BJ (cell line): ENCODE results near the gene HAUS8. TPM values are rescaled to one million over a fixed set of nuclear protein-coding genes. Genes with fewer than 3 reads are reported as not detected.

Source experiments
- CTCF ChIA-PET: fragments of 350-600 bp; formaldehyde crosslinking; extraction: SDS; loops from one replicate; lab custom pipeline; 2021; ENCODE audit warnings: antibody characterized with exemption, inconsistent platforms; lab: Yijun Ruan, JAX
- POLR2A ChIA-PET: fragments of 300-600 bp; sonication (Branson Sonifier 250); formaldehyde crosslinking; extraction: SDS; loops from one replicate; lab custom pipeline; 2021; ENCODE audit warnings: antibody characterized with exemption; lab: Charles Lee
- DNase-seq: peaks from one replicate; pipeline ENCODE4 v3.0.0-alpha.2; 2011; ENCODE audit warnings: low read depth
- H3K27me3 ChIP-seq: 2 replicates; pipeline ENCODE4 v1.6.0; 2011; ENCODE audit warnings: low read length; ENCODE audit not compliant: control insufficient read depth, insufficient read depth
- H3K36me3 ChIP-seq: 2 replicates; pipeline ENCODE4 v1.5.1; 2011; ENCODE audit warnings: low read length; ENCODE audit not compliant: control insufficient read depth, insufficient read depth
- H3K4me3 ChIP-seq: 2 replicates; pipeline ENCODE4 v1.5.1; 2011; ENCODE audit warnings: low read depth, mild to moderate bottlenecking, control low read depth, low read length
- polyA plus RNA-seq: library from polyadenylated mRNA; depleted of rRNA; stranded (reverse); fragments of >200 nt; gene quantifications from 2 replicates; pipeline ENCODE4 v1.2.3, GENCODE V29; 2011
- TF ChIP-seq, protein P1 (sequence below): IDR thresholded peaks from 2 replicates; pipeline ENCODE4 v1.5.1; 2011; ENCODE audit warnings: low read depth, mild to moderate bottlenecking, control low read depth, inconsistent platforms, low read length, moderate library complexity; ENCODE audit not compliant: insufficient read depth

Gene HAUS8
- polyA plus RNA-seq, 1 experiment, result 14.0 TPM

DNA sequence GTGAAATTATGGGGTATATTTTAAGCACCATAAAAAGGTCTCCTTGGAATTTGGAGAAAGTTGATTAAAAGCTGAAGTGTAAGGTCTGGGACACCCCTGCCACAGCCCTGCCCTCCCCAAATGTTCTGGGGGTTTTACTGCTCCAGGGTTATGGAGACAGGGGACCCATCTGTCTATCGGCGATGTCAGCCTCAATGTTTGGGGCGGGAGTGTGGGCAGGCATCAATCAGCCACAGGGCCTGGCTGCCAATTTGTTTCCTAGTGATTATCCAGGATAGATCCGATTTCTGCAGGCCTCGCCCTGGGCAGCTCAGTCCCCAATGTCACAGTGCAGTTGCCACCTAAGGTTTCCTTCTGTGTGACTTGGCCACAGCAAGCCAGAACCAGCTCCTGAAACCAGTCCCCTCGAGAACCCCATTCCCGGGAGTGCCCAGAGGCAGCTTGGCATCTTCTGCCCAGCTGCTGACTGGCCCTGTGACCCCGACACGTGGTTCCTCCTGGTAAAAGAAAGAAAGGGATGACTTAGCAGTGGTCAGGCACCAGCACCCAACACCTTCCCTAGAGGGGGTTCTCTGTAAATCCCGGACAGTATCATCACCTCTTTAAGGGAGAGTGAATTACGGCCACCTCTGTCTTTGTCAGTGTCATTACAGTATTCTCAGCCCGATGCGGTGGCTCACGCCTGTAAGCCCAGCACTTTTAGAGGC is 41.9 kb upstream of the HAUS8 start:
- TF ChIP-seq, protein P1, sequence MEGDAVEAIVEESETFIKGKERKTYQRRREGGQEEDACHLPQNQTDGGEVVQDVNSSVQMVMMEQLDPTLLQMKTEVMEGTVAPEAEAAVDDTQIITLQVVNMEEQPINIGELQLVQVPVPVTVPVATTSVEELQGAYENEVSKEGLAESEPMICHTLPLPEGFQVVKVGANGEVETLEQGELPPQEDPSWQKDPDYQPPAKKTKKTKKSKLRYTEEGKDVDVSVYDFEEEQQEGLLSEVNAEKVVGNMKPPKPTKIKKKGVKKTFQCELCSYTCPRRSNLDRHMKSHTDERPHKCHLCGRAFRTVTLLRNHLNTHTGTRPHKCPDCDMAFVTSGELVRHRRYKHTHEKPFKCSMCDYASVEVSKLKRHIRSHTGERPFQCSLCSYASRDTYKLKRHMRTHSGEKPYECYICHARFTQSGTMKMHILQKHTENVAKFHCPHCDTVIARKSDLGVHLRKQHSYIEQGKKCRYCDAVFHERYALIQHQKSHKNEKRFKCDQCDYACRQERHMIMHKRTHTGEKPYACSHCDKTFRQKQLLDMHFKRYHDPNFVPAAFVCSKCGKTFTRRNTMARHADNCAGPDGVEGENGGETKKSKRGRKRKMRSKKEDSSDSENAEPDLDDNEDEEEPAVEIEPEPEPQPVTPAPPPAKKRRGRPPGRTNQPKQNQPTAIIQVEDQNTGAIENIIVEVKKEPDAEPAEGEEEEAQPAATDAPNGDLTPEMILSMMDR, result no peak
- no peak for DNase-seq
- ChIA-PET CTCF (interaction anchor here (1.4 kb wide), 1 partner anchor 8 kb away, joined by 5 read pairs; no protein-coding TSS in a partner anchor), POLR2A (no interaction called here)
- Histone ChIP-seq H3K4me3 (no peak overlapping the region), H3K27me3 (no peaks in the 10 kb centered on the region), H3K36me3 (peaks cover 6% of the 10 kb centered on the region)

DNA sequence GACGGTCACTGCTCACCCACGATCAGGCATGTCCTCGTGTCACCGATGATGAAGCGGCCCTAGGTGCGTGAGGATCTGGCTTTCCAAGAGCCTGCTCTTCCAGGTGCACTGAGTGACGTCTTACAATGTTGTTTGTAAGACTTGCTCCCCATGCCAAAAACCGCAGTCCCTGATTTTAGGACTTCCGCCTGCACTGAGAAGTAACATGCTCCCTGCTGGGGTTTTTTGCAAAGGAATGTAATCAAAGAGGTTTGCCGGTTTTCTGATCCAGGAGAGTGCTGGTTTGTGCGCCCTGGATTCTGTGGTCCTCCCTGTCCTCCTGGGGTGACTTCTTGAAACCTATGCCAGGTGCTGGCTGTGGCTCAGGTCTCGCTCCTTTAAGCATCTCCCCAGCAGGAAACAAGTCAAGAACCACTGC is 39.2 kb upstream of the HAUS8 start:
- TF ChIP-seq, protein P1, result no peak
- Histone ChIP-seq H3K36me3 (peaks cover 19% of the 10 kb centered on the region), H3K4me3 (no peak overlapping the region), H3K27me3 (no peaks in the 10 kb centered on the region)
- CTCF ChIA-PET, result no interaction called here
- DNase-seq, result no peak
- POLR2A ChIA-PET, result no interaction called here

GRCh38 chr19:17113127-17113785 is 38.0 kb upstream of the HAUS8 start:
- no peak for DNase-seq
- CTCF ChIA-PET, result interaction anchor here (0.8 kb wide), 1 partner anchor 44 kb away, joined by 3 read pairs; no protein-coding TSS in a partner anchor
- TF ChIP-seq, protein P1, result no peak

GRCh38 chr19:17112700-17113099 is 37.4 kb upstream of the HAUS8 start:
- ChIA-PET CTCF (interaction anchor here (0.8 kb wide), 1 partner anchor 44 kb away, joined by 3 read pairs; no protein-coding TSS in a partner anchor), POLR2A (no interaction called here)
- no peaks in the 10 kb centered on the region for H3K27me3 ChIP-seq
- no peak for DNase-seq
- peaks cover 19% of the 10 kb centered on the region for H3K36me3 ChIP-seq
- TF ChIP-seq, protein P1, result no peak
- no peak overlapping the region for H3K4me3 ChIP-seq

More at GRCh38 chr19:17113127-17113785, 38.0 kb upstream of the HAUS8 start:
- Histone ChIP-seq H3K36me3 (peaks cover 19% of the 10 kb centered on the region), H3K27me3 (no peaks in the 10 kb centered on the region), H3K4me3 (no peak overlapping the region)
- POLR2A ChIA-PET, result no interaction called here

- POLR2A ChIA-PET, result no interaction called here
- TF ChIP-seq, protein P1, result no peak
- Histone ChIP-seq H3K27me3 (no peaks in the 10 kb centered on the region), H3K4me3 (no peak overlapping the region), H3K36me3 (peaks cover 19% of the 10 kb centered on the region)
- CTCF ChIA-PET, result interaction anchor here (0.8 kb wide), 1 partner anchor 43 kb away, joined by 3 read pairs; no protein-coding TSS in a partner anchor
- no peak for DNase-seq
These were observed 37.0 kb upstream of the HAUS8 start for GRCh38 chr19:17112271-17112670.
